NCI-H2196 (cell line): Measurements from ENCODE around the gene HSPA4L.
A peak's percentile ranks its signal among the peaks of the same experiment; 100 is the strongest.

Source experiments
- DNase-seq: peaks from one replicate; lab custom pipeline; 2025; ENCODE audit not compliant: unreplicated experiment; lab: John Stamatoyannopoulos, UW

The HSPA4L gene

DNA sequence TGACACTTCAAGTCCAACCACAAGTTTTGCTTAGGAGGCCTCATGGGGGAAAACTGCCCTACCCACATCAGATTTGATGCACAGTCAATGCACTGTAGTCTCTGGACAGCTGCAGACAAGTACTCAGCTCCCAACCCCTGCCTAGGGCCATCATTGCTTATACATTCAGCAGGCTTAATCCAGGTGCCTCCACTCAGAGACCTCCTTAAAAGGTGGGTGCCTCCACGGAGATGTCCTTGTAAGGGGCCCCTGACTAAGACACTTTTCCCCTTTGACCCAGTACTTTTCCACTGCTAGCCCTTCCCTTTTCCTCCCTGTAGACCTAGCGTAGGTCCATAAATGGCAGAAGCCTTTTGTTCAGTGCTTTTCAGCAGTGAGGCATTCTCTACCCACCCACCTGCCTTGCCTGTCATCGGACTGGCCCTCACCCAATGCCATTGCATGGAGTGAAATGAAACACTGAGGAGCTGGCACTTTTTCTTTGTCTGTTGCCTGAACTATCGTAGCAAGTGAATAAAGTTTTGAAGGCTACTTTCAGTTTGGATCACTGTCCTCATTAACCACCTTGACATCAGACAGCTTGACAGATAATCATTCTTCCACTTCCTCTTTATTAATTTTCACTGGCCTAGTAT is 74.8 kb downstream of the HSPA4L start:
- DNase-seq = no peak

DNA sequence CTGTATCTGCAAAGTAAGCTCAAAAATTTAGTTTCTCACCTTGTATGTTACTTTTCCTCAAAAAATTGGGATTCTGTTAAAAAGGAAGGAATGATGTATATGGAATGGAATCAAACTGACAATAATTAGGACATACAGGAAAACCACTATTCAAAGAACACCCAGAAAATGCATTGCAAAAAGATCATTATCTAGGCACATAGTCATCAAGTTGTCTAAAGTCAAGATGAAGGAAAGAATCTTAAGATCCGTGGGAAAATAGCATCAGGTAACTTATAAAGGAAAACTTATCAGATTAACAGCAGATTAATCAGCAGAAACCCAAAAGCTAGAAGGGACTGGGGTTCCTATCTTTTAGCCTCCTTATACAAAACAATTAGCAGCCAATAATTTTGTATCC is 75.5 kb downstream of the HSPA4L start:
- DNase-seq = no peak

DNA sequence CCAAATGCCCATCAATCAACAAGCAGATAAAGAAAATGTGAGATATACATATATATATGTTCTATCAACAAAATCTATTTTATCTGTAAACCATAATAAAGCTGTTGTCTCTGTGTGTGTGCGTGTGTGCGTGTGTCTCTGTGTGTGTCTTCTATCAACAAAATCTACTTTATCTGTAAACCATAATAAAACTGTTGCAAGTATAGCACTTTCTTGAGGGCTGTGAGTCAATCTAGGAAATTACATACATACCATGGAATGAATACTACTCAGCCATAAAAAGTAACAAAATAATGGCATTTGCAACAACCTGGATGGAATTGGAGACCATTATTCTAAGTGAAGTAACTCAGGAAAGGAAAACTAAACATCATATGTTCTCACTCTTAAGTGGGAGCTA is 86.1 kb downstream of the HSPA4L start:
- DNase-seq = no peak

DNA sequence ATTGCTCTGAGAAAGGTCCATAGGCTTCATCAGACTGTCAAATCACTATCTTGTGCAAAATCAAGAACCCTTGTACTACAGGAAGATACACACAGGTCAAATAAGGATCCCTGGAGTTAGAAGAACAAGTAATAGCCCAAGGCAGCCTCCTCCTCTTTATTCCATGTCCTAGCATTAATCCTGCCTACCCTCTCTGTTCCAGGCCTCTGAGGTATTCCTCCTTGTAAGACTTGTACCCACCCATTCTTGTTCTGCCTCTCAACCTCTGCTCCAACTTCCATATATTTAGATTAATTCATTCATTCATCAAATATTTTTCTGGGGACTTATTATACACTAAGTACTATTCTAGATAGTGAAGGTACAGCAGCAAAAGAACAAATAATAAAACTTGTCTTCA is 88.2 kb downstream of the HSPA4L start:
- DNase-seq = no peak

DNA sequence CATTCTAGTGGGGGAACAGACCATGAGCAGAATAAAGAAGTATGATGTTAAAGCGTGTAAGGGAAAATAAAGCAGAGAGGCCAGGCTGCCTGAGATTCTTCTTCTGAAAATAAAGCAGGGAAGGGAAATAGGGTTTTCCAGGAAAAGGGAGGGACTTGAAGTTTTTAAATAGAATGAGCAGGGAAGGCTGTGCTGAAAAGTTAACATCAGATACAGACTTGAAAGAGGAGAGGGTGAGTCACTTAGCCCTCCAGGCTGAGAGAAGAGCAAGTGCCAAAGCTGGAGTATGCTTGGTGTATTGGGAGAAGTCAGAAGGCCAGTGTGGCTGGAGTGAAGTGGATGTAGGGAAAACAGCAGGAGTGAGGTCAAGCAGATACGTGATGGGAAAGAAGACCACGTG is 88.6 kb downstream of the HSPA4L start:
- DNase-seq = no peak

DNA sequence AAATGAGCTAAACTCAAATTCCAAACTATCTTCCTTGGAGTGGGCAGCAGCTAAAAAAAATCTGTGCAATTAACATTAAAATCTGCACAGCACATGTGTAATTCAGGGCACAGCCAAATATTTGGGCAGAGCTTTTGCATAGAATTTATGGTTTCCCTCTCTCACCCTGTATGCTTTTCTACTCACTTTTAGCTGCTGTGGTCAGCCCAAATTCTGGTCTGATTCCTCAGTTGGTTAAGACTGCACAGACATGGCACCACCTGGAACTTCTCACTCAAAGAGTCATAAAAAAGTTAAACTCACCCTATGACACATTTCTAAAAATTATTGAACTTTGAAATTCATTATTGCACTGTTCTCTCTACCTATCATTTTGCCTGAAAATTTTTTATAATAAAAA is 93.7 kb downstream of the HSPA4L start:
- DNase-seq = no peak

DNA sequence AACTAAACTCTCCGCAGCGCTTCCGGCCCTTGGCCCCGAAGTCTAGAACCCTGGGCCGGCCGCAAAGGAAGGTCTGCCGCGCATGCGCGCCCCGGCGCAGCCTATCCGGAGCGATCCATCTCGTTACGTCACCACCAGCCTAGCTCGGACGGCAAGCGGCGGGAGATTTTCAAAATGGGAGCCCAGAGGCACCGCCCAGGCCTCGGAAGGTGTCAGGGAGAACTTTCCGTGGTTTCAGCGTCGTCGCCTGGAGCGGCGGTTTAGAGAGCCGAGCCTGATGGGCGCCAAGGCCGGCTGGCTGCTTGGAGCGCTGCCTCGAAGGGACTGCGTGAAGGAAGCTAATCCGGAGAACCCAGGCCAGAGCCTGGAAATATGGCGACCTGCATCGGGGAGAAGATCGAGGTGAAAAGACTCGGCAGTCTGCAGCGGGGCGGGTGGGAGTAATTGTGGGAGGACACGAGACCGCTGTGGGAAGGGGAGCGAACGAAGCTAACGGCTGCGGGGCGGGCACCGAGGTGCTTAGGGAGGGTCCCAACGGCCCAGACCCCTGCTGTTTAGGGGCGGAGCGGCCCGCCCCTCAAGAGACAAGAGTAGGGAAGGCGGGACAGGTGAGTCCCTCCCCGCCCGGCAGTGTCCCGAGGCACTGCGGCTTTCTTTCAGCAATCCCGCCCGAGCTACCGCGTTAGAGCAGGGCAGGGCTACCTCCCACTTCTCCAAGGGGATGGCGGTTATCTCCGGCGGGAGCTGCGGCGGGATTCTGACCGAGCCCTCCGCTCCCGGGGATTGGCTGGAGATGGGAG is 98.8 kb downstream of the HSPA4L start, which contains the start of gene PLK4:
Gene PLK4, plus strand, starts transcription at position 131 of the 800 bp plus-strand sequence. Its CDS starts 242 bp downstream, at position 373.
- peak; percentile 88 for DNase-seq

DNA sequence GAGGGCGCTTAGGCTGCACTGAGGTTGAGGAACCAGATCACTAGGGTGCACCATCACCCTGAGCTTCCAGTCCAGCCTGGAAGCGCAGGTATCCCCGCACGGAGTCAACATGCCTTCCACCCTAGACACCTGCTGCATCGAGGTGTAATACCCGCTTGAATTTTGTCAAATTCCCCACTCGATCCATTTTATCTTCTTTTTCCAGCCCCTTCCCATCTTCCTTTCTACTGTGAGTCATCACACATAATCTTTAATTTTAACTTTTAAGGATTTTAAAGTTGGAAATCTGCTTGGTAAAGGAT is 99.4 kb downstream of the HSPA4L start:
- DNase-seq = no peak

DNA sequence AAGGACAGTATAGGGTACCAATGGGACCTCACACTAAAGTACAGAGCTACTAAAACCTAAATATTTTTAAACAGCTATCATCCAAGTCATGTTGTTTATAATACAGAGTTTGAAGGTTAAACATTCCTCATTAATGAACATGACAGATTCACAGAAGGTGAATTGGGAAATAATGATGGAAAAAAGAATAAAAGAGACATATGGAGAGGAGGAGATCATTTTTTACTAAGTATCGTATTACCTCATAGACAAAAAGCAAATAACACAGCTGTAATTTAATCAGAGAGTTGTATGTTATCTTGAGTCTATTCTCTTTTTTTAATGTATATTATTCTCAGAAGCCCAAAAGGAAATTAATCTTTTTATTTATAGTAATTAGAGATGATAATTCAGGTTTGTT is 106.4 kb downstream of the HSPA4L start:
- no peak for DNase-seq

DNA sequence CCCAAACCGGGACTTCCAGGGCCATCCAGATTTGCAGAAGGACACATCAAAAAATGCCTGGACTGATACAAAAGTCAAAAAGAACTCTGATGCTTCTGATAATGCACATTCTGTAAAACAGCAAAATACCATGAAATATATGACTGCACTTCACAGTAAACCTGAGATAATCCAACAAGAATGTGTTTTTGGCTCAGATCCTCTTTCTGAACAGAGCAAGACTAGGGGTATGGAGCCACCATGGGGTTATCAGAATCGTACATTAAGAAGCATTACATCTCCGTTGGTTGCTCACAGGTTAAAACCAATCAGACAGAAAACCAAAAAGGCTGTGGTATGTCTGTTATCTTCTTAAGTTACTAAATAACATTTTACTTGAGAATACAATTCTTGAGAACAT is 107.8 kb downstream of the HSPA4L start:
- no peak for DNase-seq
